Measurements from ENCODE around the gene ASAP2. TPM values are rescaled to one million over a fixed set of nuclear protein-coding genes. Genes with fewer than 3 reads are reported as not detected.
A peak's percentile ranks its signal among the peaks of the same experiment; 100 is the strongest.

ASAP2 gene
- total RNA-seq, 1 experiment from 2014 or later, result 14.3 TPM

DNA sequence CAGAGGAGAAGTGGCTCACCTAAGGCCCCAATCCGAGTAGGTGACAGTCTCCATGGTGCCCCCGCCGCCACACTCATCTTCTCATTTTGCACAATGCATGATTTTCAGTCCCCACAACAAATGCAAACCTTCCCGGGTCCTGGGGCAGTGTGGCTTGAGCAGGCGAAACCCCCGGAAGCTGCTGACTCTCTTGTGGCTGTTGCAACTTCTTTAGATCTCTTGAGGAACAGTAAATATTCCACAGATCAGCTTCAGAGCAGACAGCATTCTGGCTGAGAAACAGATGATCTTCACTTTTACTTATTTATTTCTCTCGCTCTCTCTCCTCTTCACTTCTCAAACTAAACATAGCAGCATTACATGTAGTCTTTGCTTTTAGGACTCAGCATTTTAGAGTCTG is 51.9 kb downstream of the ASAP2 start:
- Mint-ChIP-seq H3K27ac (peak overlapping the region; percentile 25), H3K4me1 (peaks cover 67% of the 10 kb centered on the region), H3K27me3 (ENCODE audit: low read depth) (no peaks in the 10 kb centered on the region), H3K9me3 (no peaks in the 10 kb centered on the region), H3K4me3 (no peak overlapping the region), H3K36me3 (no peaks in the 10 kb centered on the region)
- CTCF ChIA-PET, result interaction anchor here (0.6 kb wide), 1 partner anchor 19 kb away, joined by 3 read pairs; no protein-coding TSS in a partner anchor
- POLR2A ChIA-PET, result no interaction called here
- DNase-seq (ENCODE audit: low spot score), result no peak
- TF ChIP-seq JUN (CRISPR knock-in tag; IDR thresholded peaks at IDR 0.05), result no peak
- TF ChIP-seq MYBL2 (CRISPR knock-in tag; IDR thresholded peaks at IDR 0.05), result no peak
- no peak for TF ChIP-seq ZNF317 (CRISPR knock-in tag; IDR thresholded peaks at IDR 0.05; ENCODE audit: borderline replicate concordance, low read depth)
- TF ChIP-seq RELA (CRISPR knock-in tag; IDR thresholded peaks at IDR 0.05; ENCODE audit: borderline replicate concordance), result no peak
- TF ChIP-seq, protein P1, sequence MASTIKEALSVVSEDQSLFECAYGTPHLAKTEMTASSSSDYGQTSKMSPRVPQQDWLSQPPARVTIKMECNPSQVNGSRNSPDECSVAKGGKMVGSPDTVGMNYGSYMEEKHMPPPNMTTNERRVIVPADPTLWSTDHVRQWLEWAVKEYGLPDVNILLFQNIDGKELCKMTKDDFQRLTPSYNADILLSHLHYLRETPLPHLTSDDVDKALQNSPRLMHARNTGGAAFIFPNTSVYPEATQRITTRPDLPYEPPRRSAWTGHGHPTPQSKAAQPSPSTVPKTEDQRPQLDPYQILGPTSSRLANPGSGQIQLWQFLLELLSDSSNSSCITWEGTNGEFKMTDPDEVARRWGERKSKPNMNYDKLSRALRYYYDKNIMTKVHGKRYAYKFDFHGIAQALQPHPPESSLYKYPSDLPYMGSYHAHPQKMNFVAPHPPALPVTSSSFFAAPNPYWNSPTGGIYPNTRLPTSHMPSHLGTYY (CRISPR knock-in tag; IDR thresholded peaks at IDR 0.05), result no peak
- no peak for TF ChIP-seq ZNF671 (CRISPR knock-in tag; IDR thresholded peaks at IDR 0.05)
- TF ChIP-seq, protein P2, sequence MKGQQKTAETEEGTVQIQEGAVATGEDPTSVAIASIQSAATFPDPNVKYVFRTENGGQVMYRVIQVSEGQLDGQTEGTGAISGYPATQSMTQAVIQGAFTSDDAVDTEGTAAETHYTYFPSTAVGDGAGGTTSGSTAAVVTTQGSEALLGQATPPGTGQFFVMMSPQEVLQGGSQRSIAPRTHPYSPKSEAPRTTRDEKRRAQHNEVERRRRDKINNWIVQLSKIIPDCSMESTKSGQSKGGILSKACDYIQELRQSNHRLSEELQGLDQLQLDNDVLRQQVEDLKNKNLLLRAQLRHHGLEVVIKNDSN (CRISPR knock-in tag; IDR thresholded peaks at IDR 0.05), result no peak
- no peak for TF ChIP-seq IRF2 (CRISPR knock-in tag; IDR thresholded peaks at IDR 0.05; ENCODE audit: borderline replicate concordance, low read depth)
- no peak for TF ChIP-seq GTF2I (CRISPR knock-in tag; conservative IDR thresholded peaks at IDR 0.05)
- TF ChIP-seq TCF7 (CRISPR knock-in tag; IDR thresholded peaks at IDR 0.05; ENCODE audit: low read depth), result no peak
- TF ChIP-seq, protein P3, sequence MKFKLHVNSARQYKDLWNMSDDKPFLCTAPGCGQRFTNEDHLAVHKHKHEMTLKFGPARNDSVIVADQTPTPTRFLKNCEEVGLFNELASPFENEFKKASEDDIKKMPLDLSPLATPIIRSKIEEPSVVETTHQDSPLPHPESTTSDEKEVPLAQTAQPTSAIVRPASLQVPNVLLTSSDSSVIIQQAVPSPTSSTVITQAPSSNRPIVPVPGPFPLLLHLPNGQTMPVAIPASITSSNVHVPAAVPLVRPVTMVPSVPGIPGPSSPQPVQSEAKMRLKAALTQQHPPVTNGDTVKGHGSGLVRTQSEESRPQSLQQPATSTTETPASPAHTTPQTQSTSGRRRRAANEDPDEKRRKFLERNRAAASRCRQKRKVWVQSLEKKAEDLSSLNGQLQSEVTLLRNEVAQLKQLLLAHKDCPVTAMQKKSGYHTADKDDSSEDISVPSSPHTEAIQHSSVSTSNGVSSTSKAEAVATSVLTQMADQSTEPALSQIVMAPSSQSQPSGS (CRISPR knock-in tag; IDR thresholded peaks at IDR 0.05; ENCODE audit: borderline replicate concordance, low read depth), result no peak
- TF ChIP-seq EMX1 (CRISPR knock-in tag; IDR thresholded peaks at IDR 0.05), result no peak
- TF ChIP-seq FOXP1 (CRISPR knock-in tag; IDR thresholded peaks at IDR 0.05; ENCODE audit: borderline replicate concordance), result no peak
- no peak for TF ChIP-seq SP1 (CRISPR knock-in tag; conservative IDR thresholded peaks at IDR 0.05)
- TF ChIP-seq, protein P4, sequence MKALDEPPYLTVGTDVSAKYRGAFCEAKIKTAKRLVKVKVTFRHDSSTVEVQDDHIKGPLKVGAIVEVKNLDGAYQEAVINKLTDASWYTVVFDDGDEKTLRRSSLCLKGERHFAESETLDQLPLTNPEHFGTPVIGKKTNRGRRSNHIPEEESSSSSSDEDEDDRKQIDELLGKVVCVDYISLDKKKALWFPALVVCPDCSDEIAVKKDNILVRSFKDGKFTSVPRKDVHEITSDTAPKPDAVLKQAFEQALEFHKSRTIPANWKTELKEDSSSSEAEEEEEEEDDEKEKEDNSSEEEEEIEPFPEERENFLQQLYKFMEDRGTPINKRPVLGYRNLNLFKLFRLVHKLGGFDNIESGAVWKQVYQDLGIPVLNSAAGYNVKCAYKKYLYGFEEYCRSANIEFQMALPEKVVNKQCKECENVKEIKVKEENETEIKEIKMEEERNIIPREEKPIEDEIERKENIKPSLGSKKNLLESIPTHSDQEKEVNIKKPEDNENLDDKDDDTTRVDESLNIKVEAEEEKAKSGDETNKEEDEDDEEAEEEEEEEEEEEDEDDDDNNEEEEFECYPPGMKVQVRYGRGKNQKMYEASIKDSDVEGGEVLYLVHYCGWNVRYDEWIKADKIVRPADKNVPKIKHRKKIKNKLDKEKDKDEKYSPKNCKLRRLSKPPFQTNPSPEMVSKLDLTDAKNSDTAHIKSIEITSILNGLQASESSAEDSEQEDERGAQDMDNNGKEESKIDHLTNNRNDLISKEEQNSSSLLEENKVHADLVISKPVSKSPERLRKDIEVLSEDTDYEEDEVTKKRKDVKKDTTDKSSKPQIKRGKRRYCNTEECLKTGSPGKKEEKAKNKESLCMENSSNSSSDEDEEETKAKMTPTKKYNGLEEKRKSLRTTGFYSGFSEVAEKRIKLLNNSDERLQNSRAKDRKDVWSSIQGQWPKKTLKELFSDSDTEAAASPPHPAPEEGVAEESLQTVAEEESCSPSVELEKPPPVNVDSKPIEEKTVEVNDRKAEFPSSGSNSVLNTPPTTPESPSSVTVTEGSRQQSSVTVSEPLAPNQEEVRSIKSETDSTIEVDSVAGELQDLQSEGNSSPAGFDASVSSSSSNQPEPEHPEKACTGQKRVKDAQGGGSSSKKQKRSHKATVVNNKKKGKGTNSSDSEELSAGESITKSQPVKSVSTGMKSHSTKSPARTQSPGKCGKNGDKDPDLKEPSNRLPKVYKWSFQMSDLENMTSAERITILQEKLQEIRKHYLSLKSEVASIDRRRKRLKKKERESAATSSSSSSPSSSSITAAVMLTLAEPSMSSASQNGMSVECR (CRISPR knock-in tag; IDR thresholded peaks at IDR 0.05; ENCODE audit: borderline replicate concordance), result no peak
- TF ChIP-seq SMAD3 (CRISPR knock-in tag; IDR thresholded peaks at IDR 0.05; ENCODE audit: borderline replicate concordance), result no peak
- TF ChIP-seq, protein P5, sequence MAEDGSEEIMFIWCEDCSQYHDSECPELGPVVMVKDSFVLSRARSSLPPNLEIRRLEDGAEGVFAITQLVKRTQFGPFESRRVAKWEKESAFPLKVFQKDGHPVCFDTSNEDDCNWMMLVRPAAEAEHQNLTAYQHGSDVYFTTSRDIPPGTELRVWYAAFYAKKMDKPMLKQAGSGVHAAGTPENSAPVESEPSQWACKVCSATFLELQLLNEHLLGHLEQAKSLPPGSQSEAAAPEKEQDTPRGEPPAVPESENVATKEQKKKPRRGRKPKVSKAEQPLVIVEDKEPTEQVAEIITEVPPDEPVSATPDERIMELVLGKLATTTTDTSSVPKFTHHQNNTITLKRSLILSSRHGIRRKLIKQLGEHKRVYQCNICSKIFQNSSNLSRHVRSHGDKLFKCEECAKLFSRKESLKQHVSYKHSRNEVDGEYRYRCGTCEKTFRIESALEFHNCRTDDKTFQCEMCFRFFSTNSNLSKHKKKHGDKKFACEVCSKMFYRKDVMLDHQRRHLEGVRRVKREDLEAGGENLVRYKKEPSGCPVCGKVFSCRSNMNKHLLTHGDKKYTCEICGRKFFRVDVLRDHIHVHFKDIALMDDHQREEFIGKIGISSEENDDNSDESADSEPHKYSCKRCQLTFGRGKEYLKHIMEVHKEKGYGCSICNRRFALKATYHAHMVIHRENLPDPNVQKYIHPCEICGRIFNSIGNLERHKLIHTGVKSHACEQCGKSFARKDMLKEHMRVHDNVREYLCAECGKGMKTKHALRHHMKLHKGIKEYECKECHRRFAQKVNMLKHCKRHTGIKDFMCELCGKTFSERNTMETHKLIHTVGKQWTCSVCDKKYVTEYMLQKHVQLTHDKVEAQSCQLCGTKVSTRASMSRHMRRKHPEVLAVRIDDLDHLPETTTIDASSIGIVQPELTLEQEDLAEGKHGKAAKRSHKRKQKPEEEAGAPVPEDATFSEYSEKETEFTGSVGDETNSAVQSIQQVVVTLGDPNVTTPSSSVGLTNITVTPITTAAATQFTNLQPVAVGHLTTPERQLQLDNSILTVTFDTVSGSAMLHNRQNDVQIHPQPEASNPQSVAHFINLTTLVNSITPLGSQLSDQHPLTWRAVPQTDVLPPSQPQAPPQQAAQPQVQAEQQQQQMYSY (CRISPR knock-in tag; IDR thresholded peaks at IDR 0.05), result no peak
- TF ChIP-seq ZNF232 (CRISPR knock-in tag; IDR thresholded peaks at IDR 0.05), result no peak
- TF ChIP-seq JAZF1 (CRISPR knock-in tag; IDR thresholded peaks at IDR 0.05), result no peak
- no peak for TF ChIP-seq ZNF416 (CRISPR knock-in tag; IDR thresholded peaks at IDR 0.05)
- ATAC-seq, result no peak

All from WTC11 (cell line).